HG02798 (cell line): ENCODE measurements around the gene TMPRSS11B.
"Not testable (repeated sequence)": the region's sequence is repeated elsewhere in the genome, so short reads cannot be mapped to it uniquely, and the experiment has no call there.

Experiments used
- ATAC-seq: cut with Tn5 transposase; IDR thresholded peaks from one replicate; pipeline ENCODE4 v1.9.1; 2021; ENCODE audit warnings: mild to moderate bottlenecking; ENCODE audit not compliant: unreplicated experiment, poor library complexity

The TMPRSS11B gene

GRCh38 chr4:68245594-68245993, at the start of gene TMPRSS11B:
TMPRSS11B (minus strand) TSS chr4:68245694; CDS start chr4:68245558, 136 bp downstream.
- no peak for ATAC-seq

DNA sequence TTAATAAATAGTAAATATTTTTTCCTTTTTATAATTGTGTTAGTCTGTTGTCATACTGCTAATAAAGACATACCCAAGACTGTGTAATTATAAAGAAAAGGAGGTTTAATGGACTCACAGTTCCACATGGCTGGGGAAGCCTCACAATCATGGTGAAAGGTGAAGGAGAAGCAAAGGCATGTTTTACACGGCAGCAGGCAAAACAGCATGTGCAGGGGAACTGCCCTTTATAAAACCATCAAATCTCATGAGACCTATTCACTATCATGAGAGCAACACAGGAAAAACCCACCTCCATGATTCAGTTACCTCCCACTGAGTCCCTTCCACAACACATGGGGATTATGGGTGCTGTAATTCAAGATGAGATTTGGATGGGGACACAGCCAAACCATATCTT, 45.8 kb upstream of the TMPRSS11B start:
- no peak for ATAC-seq

DNA sequence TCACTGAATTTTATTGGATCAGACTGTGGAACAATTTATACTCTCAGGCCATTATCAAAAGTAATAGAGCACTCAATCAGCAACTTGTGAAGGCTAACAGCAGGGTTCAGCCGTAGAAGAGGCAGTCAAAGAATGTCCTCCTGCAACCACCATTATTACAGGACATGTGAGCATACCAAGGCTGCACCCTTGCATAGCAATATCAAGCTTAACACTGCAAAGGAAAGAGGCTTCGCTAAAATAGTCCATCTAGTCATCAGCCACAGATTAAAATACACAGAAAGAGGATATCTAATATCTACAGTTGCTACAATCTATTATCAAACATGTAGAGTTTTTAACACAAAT, 42.9 kb upstream of the TMPRSS11B start:
- ATAC-seq, result peak; percentile 53

GRCh38 chr4:68287704-68288392, 42.4 kb upstream of the TMPRSS11B start:
- ATAC-seq, result peak; percentile 21

- ATAC-seq, result no peak
These were observed 38.2 kb upstream of the TMPRSS11B start for GRCh38 chr4:68283714-68284113.

GRCh38 chr4:68283095-68283494, 37.6 kb upstream of the TMPRSS11B start:
- no peak for ATAC-seq

GRCh38 chr4:68281796-68282740, 36.6 kb upstream of the TMPRSS11B start:
- ATAC-seq, result not testable (repeated sequence)

DNA sequence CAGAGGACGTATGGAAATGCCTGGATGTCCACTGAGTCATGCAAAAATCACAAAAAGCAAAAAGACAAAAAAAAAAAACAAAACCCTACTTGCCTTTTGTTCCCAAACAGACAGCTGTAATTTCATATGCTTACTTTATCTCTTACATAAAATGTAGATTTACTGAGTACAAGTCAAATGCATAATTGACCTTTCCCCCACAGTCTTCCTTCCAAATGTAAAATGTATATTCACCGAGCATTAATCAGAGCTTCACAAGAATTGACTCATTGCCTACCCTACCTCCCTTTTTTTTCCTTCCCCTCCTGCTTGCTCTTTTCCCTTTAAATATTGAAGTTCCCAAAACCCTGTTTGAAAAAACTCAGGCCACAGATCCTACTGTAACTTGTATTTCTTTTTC, 32.5 kb upstream of the TMPRSS11B start:
- ATAC-seq, result no peak

- ATAC-seq, result no peak
These were observed 32.1 kb upstream of the TMPRSS11B start for GRCh38 chr4:68277627-68278026.

- peak; percentile 40 for ATAC-seq
These were observed 27.4 kb upstream of the TMPRSS11B start for GRCh38 chr4:68272860-68273259.

- ATAC-seq, result peak; percentile 58
These were observed 26.9 kb upstream of the TMPRSS11B start for GRCh38 chr4:68272380-68272779.

DNA sequence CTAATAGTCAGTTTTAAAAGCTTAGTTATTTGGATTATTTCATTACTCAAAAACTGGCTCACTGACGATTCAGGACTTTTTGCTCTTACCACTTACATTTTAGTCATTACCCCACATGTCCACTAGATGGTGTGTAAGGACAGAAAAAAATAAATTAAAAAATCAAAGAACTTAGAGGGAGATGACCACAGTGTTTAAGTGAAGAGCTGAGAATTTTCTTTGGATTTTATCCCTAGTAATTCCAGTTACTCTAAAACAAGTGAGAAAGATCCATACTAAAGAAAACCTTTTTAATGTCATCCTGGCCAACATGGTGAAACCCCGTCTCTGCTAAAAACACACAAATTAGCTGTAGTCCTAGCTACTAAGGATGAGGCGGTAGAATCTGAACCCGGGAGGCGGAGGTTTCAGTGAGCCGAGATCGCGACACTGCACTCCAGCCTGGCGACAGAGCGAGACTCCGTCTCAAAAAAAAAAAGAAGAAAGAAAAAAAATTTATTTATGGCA, 26.4 kb upstream of the TMPRSS11B start:
- peak; percentile 72 for ATAC-seq

DNA sequence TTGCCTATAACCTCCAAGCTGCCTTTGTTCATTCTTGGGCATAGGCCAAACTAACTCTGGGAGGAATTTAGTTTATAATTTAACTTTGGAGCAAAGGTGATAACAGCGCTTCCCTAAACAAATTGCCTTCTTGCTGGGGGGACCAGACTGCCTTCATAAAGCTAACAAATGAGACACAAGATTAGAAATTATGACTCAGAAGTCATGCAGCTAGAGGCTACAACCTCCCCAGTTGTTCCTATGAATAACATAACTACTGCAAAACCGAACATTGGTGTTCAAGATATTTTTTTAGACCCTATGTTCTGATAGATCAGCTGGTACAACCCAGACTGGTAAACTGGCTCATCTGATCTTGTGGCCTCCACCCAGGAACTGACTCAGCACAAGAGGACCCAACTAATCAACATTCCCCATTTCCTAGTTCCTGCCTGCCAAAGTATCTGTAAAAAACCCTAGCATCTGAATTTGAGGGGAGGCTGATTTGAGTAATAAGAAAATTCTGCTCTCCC, 22.0 kb upstream of the TMPRSS11B start:
- no peak for ATAC-seq

DNA sequence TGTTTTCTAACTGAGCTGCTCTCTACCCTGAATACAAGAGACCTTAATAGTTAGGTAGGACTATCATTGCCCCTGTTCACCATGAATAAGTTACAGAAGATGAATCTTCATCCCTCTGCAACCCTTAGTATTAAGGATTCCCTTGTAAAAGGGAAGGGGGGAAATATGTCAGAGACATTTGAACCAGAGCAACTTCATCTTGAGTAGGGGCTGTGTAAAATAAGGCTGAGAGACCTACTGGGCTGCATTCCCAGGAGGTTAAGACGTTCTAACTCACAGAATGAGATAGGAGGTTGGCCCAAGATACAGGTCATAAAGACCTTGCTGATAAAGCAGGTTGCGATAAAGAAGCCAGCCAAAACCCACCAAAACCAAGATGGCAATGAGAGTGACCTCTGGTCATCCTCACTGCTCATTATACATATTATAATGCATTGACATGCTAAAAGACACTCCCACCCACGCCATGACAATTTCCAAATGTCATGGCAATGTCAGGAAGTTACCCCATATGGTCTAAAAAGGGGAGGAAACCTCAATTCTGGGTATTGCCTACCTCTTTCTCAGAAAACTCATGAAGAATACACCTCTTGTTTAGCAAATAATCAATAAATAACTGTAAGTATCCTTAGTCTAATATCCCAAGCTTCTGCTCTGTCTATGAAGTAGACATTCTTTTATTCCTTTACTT, 19.5 kb upstream of the TMPRSS11B start:
- no peak for ATAC-seq

GRCh38 chr4:68259191-68259590, 13.7 kb upstream of the TMPRSS11B start:
- ATAC-seq, result no peak

- ATAC-seq, result no peak
These were observed 12.2 kb upstream of the TMPRSS11B start for GRCh38 chr4:68257719-68258118.

DNA sequence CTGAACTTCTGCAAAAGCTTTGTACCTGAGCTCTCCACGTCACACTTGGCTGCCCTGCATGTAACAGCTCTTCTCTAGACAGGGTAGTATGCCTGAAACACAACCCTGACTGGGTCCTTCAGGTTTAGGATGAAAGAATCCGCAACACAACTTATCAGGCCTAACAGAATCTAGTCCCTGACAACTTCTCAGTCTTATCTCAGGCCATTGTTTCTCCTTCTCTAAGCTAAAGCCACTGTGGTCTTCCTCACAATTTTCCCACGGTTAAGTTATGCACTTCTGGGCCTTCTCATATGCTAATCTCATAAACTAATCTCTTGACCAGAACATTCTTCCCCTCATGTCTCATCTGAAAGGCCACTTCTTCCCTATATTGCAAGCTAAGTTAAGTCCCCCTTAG, 10.8 kb upstream of the TMPRSS11B start:
- ATAC-seq, result no peak

- ATAC-seq, result no peak
These were observed 4.8 kb upstream of the TMPRSS11B start for GRCh38 chr4:68250151-68250930.

DNA sequence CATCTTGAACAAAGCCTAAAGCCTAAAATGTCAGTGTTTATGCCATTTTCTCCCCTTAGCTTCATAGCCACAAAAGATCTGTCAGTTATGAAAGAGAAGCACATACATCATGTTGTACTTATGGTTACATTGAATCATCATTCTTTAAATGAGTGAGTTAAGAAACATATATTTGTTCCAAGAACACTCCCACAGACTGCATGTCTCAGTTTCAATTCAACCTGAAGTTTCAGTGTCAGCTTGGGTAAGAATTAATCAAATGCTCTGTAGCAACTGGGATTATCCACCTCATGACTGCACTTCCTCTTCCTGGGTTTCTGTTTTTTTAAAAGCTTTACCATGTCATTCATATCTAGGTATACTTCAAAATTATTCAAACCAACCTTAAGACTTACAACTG, 3.9 kb upstream of the TMPRSS11B start:
- ATAC-seq, result peak; percentile 79

GRCh38 chr4:68240620-68241019, 4.9 kb downstream of the TMPRSS11B start:
- ATAC-seq, result no peak
